HepG2 (cell line): ENCODE measurements around the gene ZNF652. TPM values are rescaled to one million over a fixed set of nuclear protein-coding genes. Genes with fewer than 3 reads are reported as not detected.
A peak's percentile ranks its signal among the peaks of the same experiment; 100 is the strongest.

Experiments used
- ATAC-seq: fragments of 200-7000 bp; cut with Tn5 transposase; 3 replicates; pipeline ENCODE4 v1.9.1; 2020; ENCODE audit warnings: mild to moderate bottlenecking, moderate library complexity
- BruUV-seq: library from RNA; stranded (reverse); fragments of 400-500 nt; replicated peaks from 2 replicates; lab custom pipeline; 2021; lab: Mats Ljungman, UMichigan
- CTCF ChIA-PET: fragments of 300-600 bp; formaldehyde crosslinking; extraction: SDS; loops from one replicate; lab custom pipeline; 2021; ENCODE audit warnings: low total read pairs, inconsistent platforms, low intra/inter-chr PET ratio; lab: Yijun Ruan, JAX
- POLR2A ChIA-PET: fragments of 350-600 bp; sonication (Branson Sonifier 250); formaldehyde crosslinking; loops from one replicate; lab custom pipeline; 2020; ENCODE audit warnings: antibody characterized with exemption, inconsistent platforms; lab: Yijun Ruan, JAX
- DNase-seq: peaks from one replicate; pipeline ENCODE4 v3.0.0-alpha.2; 2015; ENCODE audit warnings: low spot score
- FAIRE-seq: peaks from 3 replicates; lab custom pipeline; 2011; peaks lifted over from hg19 to GRCh38; lab: Jason Lieb, UNC
- H2AFZ ChIP-seq: one replicate; pipeline ENCODE4 v1.6.1; 2011; ENCODE audit warnings: low read length, inconsistent platforms
- H3K27ac ChIP-seq: fragments of 300-600 bp; 3 replicates; pipeline ENCODE4 v1.8.0; 2011; ENCODE audit warnings: mixed run types, mild to moderate bottlenecking, mixed read lengths, low read length, inconsistent platforms; ENCODE audit not compliant: insufficient read depth; ENCODE audit errors: extremely low read length
- H3K27me3 ChIP-seq, 2 experiments: fragments of 200-600 bp in 1 of 2; 2 replicates in 1 of 2; 3 replicates in 1 of 2; pipeline versions ENCODE4 v1.6.0 to v1.8.0; 2011; ENCODE audit warnings: low read length in 2 of 2, mild to moderate bottlenecking in 2 of 2, moderate library complexity in 2 of 2, inconsistent platforms in 1 of 2; ENCODE audit not compliant: insufficient read depth in 2 of 2, control insufficient read depth in 1 of 2
- H3K36me3 ChIP-seq, 2 experiments: fragments of 200-600 bp in 1 of 2; replicated peaks in 1 of 2; 2 replicates in 1 of 2; 3 replicates in 1 of 2; pipeline versions ENCODE4 v1.5.1 to v1.8.0; 2011; ENCODE audit warnings: low read length in 2 of 2, inconsistent platforms in 1 of 2; ENCODE audit not compliant: insufficient read depth in 2 of 2, control insufficient read depth in 1 of 2
- H3K4me1 ChIP-seq: 2 replicates; pipeline ENCODE4 v1.5.1; 2012; ENCODE audit warnings: low read length, inconsistent platforms; ENCODE audit not compliant: insufficient read depth
- H3K4me2 ChIP-seq: 2 replicates; pipeline ENCODE4 v1.6.0; 2011; ENCODE audit warnings: low read depth, low read length, inconsistent platforms
- H3K4me3 ChIP-seq, 3 experiments: fragments of 200-600 bp in 1 of 3; sonication (generic), shearing (Covaris generic) in 1 of 3; replicated peaks in 1 of 3; 2 replicates each; pipeline ENCODE4 v1.5.1; 2011 to 2016; ENCODE audit warnings: low read length in 3 of 3, inconsistent platforms in 2 of 3, low read depth in 2 of 3, mild to moderate bottlenecking in 2 of 3, control low read depth in 1 of 3, mixed read lengths in 1 of 3; ENCODE audit not compliant: insufficient read depth in 1 of 3
- H3K79me2 ChIP-seq: one replicate; pipeline ENCODE4 v1.6.1; 2011; ENCODE audit warnings: low read length, inconsistent platforms; ENCODE audit not compliant: insufficient read depth
- H3K9ac ChIP-seq: 2 replicates; pipeline ENCODE4 v1.6.0; 2011; ENCODE audit warnings: mild to moderate bottlenecking, low read depth, low read length, inconsistent platforms; ENCODE audit not compliant: insufficient read depth
- H3K9me3 ChIP-seq: 2 replicates; pipeline ENCODE4 v1.5.1; 2012; ENCODE audit warnings: mild to moderate bottlenecking, low read length
- H4K20me1 ChIP-seq: 2 replicates; pipeline ENCODE4 v1.6.0; 2011; ENCODE audit warnings: inconsistent platforms, mild to moderate bottlenecking, low read length, moderate library complexity; ENCODE audit not compliant: insufficient read depth
- CEBPG ChIP-seq: IDR thresholded peaks from 2 replicates; pipeline ENCODE4 v1.6.1; 2016
- ERF ChIP-seq: IDR thresholded peaks from 2 replicates; pipeline ENCODE4 v1.6.1; 2018; ENCODE audit warnings: missing biosample characterization, missing genetic modification reagents
- HIVEP1 ChIP-seq: sonication (generic); formaldehyde crosslinking; IDR thresholded peaks from 2 replicates; pipeline ENCODE4 v1.4.0; 2020; ENCODE audit warnings: mild to moderate bottlenecking, missing genetic modification reagents
- ISL2 ChIP-seq: sonication (generic); formaldehyde crosslinking; IDR thresholded peaks from 2 replicates; pipeline ENCODE4 v1.5.0; 2020; ENCODE audit warnings: missing genetic modification reagents
- KLF6 ChIP-seq: IDR thresholded peaks from 2 replicates; pipeline ENCODE4 v1.8.0; 2016; ENCODE audit warnings: missing biosample characterization, missing genetic modification reagents
- NFYB ChIP-seq: sonication (generic); formaldehyde crosslinking; IDR thresholded peaks from 2 replicates; pipeline ENCODE4 v1.4.0; 2020; ENCODE audit warnings: missing genetic modification reagents
- PHF8 ChIP-seq: sonication (generic); formaldehyde crosslinking; IDR thresholded peaks from 2 replicates; pipeline ENCODE4 v1.5.0; 2020; ENCODE audit warnings: missing genetic modification reagents
- SOX6 ChIP-seq, 2 experiments: fragments of 450-650 bp in 1 of 2; sonication (generic) in 1 of 2; formaldehyde crosslinking in 1 of 2; IDR thresholded peaks; 2 replicates each; pipeline versions ENCODE4 v1.4.0 to v1.6.1; 2017 to 2020; ENCODE audit warnings: antibody characterized with exemption in 1 of 2, mild to moderate bottlenecking in 1 of 2, missing genetic modification reagents in 1 of 2
- SP140L ChIP-seq: sonication (generic); formaldehyde crosslinking; IDR thresholded peaks from 2 replicates; pipeline ENCODE4 v1.4.0; 2020; ENCODE audit warnings: missing genetic modification reagents, borderline replicate concordance
- SP4 ChIP-seq: sonication (generic); formaldehyde crosslinking; IDR thresholded peaks from 2 replicates; pipeline ENCODE4 v1.8.1; 2023; ENCODE audit warnings: mild to moderate bottlenecking, missing genetic modification reagents
- SRSF9 ChIP-seq: fragments of 200-400 bp; formaldehyde crosslinking; IDR thresholded peaks from 2 replicates; pipeline ENCODE4 v1.6.1; 2018; ENCODE audit warnings: borderline replicate concordance, mild to moderate bottlenecking, low read depth, low read length; ENCODE audit not compliant: insufficient read depth, poor library complexity, severe bottlenecking
- TAF1 ChIP-seq: sonication (generic); formaldehyde crosslinking; IDR thresholded peaks from 2 replicates; pipeline ENCODE4 v1.4.0; 2020; ENCODE audit warnings: missing genetic modification reagents
- YEATS2 ChIP-seq: sonication (generic); formaldehyde crosslinking; IDR thresholded peaks from 2 replicates; pipeline ENCODE4 v1.4.0; 2020; ENCODE audit warnings: missing genetic modification reagents, borderline replicate concordance
- ZNF274 ChIP-seq: sonication (generic); formaldehyde crosslinking; IDR thresholded peaks from 2 replicates; pipeline ENCODE4 v1.5.1; 2020; ENCODE audit warnings: mild to moderate bottlenecking, missing genetic modification reagents
- ZNF616 ChIP-seq: sonication (generic); formaldehyde crosslinking; IDR thresholded peaks from 2 replicates; pipeline ENCODE4 v1.5.0; 2020; ENCODE audit warnings: low read depth, mild to moderate bottlenecking, missing genetic modification reagents
- ZNF761 ChIP-seq: sonication (generic); formaldehyde crosslinking; conservative IDR thresholded peaks from 2 replicates; pipeline ENCODE4 v1.4.0; 2020; ENCODE audit warnings: mild to moderate bottlenecking, missing genetic modification reagents
- whole genome bisulfite sequencing: methylation state at CpG from one replicate; pipeline ENCODE4 v1.1.6; 2017; ENCODE audit warnings: low lambda C conversion rate; 5-methylcytosine and 5-hydroxymethylcytosine counted together
- in situ Hi-C: cut with HindIII; loops from 2 replicates; pipeline ENCODE4 v1.10.0; 2017; ENCODE audit warnings: low pct_unique_long_range_greater_than_20kb; ENCODE audit not compliant: extremely low pct_ligation_motif_present
- intact Hi-C: fragments of 100-400 bp; cut with micrococcal nuclease; formaldehyde crosslinking; loops from one replicate; pipeline ENCODE4 v1.10.0; 2022; ENCODE audit not compliant: unreplicated experiment
- polyA plus RNA-seq, 8 experiments: library from polyadenylated mRNA; depleted of rRNA in 3 of 8; stranded (reverse) in 7 of 8; unstranded in 1 of 8; fragments of >200 nt; fragmentation: Illumina TruSeq in 4 of 8; extraction: Trizol in 4 of 8; gene quantifications; 2 replicates each; pipeline versions ENCODE4 v1.2.1 to v1.2.3, GENCODE V29; 2011 to 2016; ENCODE audit warnings: low read depth in 4 of 8, missing spikeins in 1 of 8, mixed read lengths in 1 of 8; ENCODE audit not compliant: insufficient read depth in 1 of 8
- total RNA-seq, 5 experiments: library from RNA; depleted of rRNA; stranded (reverse); fragments of >200 nt; fragmentation: Illumina TruSeq; extraction: Trizol; gene quantifications; 2 replicates each; pipeline ENCODE4 v1.2.3, GENCODE V29; 2016; ENCODE audit warnings: low read depth in 1 of 5
- TF ChIP-seq, protein P1 (sequence below): sonication (generic); formaldehyde crosslinking; IDR thresholded peaks from 2 replicates; pipeline ENCODE4 v1.4.0; 2020; ENCODE audit warnings: mild to moderate bottlenecking, low read depth, missing genetic modification reagents
- TF ChIP-seq, protein P2 (sequence below): sonication (generic); formaldehyde crosslinking; IDR thresholded peaks from 2 replicates; pipeline ENCODE4 v1.5.1; 2020; ENCODE audit warnings: mild to moderate bottlenecking, missing genetic modification reagents, moderate library complexity

Gene ZNF652
- total and polyA plus RNA-seq, 2 of the 13 experiments (the other 11 are each of a cell fraction or from before 2014, with no cell fraction given) = 16.2 to 30.2 TPM

DNA sequence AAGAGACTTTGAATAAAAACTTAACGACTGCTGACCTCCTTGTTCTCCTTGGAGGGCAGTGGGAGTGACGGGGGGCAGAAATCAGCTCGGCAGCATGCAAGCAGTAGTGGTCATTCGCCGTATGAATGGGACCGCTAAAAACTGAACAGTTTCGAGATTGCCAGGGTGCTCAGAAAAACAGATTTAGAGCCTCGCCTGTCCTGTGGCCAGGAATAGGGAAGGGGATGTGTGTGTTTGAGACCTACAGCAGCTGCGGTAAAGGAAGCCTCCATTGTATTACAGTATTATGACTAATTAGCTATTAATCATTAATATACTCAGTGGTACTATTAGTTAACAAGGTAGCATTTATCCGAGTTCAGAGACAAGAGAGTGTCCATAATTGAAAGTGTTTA, 670 bp upstream of the ZNF652 start (continued):
- TF ChIP-seq CEBPG (no peak), ZNF761 (CRISPR knock-in tag) (no peak), KLF6 (CRISPR knock-in tag) (no peak; the same call in 1 of the 2 replicates), HIVEP1 (0 out of 2 replicates have a peak, but pooled peaks have one; percentile 8), TAF1 (CRISPR knock-in tag) (peak; percentile 3; the same call in 1 of the 2 replicates), ISL2 (CRISPR knock-in tag) (no peak), SP4 (CRISPR knock-in tag) (no peak), ZNF616 (CRISPR knock-in tag) (no peak), SP140L (CRISPR knock-in tag) (0 out of 2 replicates have a peak, but pooled peaks have one; percentile 5), SOX6 (IDR thresholded peaks at IDR 0.05) (no peak), SOX6 (CRISPR knock-in tag; IDR thresholded peaks at IDR 0.05) (peak; percentile 5; the same call in 1 of the 2 replicates)

DNA sequence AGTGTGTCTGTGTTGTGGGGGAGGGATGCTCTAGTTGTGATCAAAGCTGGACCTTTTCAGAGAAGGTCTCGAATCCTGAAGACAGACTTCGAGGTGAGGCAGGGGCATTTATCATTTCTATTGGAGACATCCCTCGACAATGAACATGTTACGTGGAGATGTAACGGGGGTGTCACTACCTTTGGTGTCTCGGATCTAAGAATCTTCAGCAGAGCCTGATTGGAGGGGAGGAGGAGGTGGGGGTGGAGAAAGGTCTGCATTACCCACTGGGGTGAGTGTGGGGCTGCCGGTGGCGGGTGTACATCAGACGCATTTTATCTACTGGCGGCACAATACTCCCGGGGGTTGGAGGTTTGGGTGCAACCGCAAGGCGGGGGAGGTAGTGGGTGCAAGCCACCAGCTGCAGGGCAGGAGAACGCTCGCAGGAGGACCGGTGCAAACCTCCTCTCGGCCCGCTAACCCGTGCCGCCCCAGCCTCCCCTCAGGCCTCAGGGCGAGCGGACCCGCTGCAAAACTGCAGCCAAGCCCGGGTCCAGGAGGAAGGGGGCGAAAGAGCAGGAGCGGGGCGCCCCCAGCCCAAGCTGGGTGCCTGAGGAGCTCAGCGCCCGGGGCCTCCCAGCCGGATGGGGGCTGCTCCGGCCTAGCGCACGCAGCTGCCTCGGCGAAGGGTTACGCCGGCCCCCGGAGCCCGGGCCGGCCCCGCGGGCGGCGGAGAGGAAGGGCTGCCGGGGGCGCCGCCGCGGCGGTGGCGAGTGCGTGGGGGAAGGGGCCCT, 735 bp downstream of the ZNF652 start:
- POLR2A ChIA-PET = interaction anchor here (0.7 to 1.5 kb wide), 2 partner anchors 9 to 26 kb away, joined by 3 to 4 read pairs; no protein-coding TSS in a partner anchor
- H2AFZ ChIP-seq = no peak overlapping the region
- DNase-seq (peak; percentile 62), FAIRE-seq (no peak), ATAC-seq (peak; percentile 42)
- peaks cover 43% of the 10 kb centered on the region for H3K4me1 ChIP-seq
- peak overlapping the region; percentile 97 for H3K9ac ChIP-seq
- in situ Hi-C loops = no loop called here
- intact Hi-C loops = no loop called here
- H4K20me1 ChIP-seq = peaks cover 27% of the 10 kb centered on the region
- 0% methylated on average over 21 of the region's 52 CpGs for WGBS
- no peaks in the 10 kb centered on the region for H3K36me3 ChIP-seq
- H3K9me3 ChIP-seq = no peaks in the 10 kb centered on the region
- peak overlapping the region; percentile 96 to 99 (median 99) for H3K4me3 ChIP-seq
- peaks cover 50% of the 10 kb centered on the region for H3K79me2 ChIP-seq
- CTCF ChIA-PET = no interaction called here
- peak overlapping the region; percentile 99 for H3K4me2 ChIP-seq
- BruUV-seq = TSS peak; percentile 58
- H3K27me3 ChIP-seq = no peaks in the 10 kb centered on the region; a peak in 1 of 5 replicates
- H3K27ac ChIP-seq = peak overlapping the region; percentile 91
- peak; percentile 9; the same call in 1 of the 2 replicates for TF ChIP-seq YEATS2
- TF ChIP-seq ERF (CRISPR knock-in tag) = peak; percentile 46; the same call in 1 of the 2 replicates
- TF ChIP-seq, protein P1, sequence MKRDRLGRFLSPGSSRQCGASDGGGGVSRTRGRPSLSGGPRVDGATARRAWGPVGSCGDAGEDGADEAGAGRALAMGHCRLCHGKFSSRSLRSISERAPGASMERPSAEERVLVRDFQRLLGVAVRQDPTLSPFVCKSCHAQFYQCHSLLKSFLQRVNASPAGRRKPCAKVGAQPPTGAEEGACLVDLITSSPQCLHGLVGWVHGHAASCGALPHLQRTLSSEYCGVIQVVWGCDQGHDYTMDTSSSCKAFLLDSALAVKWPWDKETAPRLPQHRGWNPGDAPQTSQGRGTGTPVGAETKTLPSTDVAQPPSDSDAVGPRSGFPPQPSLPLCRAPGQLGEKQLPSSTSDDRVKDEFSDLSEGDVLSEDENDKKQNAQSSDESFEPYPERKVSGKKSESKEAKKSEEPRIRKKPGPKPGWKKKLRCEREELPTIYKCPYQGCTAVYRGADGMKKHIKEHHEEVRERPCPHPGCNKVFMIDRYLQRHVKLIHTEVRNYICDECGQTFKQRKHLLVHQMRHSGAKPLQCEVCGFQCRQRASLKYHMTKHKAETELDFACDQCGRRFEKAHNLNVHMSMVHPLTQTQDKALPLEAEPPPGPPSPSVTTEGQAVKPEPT (CRISPR knock-in tag) = 0 out of 2 replicates have a peak, but pooled peaks have one; percentile 35
- TF ChIP-seq PHF8 (CRISPR knock-in tag) = peak; percentile 93
- TF ChIP-seq SRSF9 = no peak
- peak; percentile 32; the same call in 1 of the 2 replicates for TF ChIP-seq NFYB (CRISPR knock-in tag)
- TF ChIP-seq ZNF761 (CRISPR knock-in tag) = peak; percentile 41; the same call in 1 of the 2 replicates
- TF ChIP-seq ZNF274 (CRISPR knock-in tag) = peak; percentile 54; the same call in 1 of the 2 replicates
- TF ChIP-seq, protein P2, sequence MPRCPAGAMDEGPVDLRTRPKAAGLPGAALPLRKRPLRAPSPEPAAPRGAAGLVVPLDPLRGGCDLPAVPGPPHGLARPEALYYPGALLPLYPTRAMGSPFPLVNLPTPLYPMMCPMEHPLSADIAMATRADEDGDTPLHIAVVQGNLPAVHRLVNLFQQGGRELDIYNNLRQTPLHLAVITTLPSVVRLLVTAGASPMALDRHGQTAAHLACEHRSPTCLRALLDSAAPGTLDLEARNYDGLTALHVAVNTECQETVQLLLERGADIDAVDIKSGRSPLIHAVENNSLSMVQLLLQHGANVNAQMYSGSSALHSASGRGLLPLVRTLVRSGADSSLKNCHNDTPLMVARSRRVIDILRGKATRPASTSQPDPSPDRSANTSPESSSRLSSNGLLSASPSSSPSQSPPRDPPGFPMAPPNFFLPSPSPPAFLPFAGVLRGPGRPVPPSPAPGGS (CRISPR knock-in tag) = 0 out of 2 replicates have a peak, but pooled peaks have one; percentile 25
